Endothelial cell (in vitro differentiated cells): ENCODE measurements around the gene HPD. TPM values are rescaled to one million over a fixed set of nuclear protein-coding genes. Genes with fewer than 3 reads are reported as not detected.
A peak's percentile ranks its signal among the peaks of the same experiment; 100 is the strongest.

Source experiments
- DNase-seq: peaks from one replicate; pipeline ENCODE4 v3.0.0; 2021; ENCODE audit warnings: low spot score
- H3K27ac Mint-ChIP-seq: one replicate; pipeline ENCODE4 v1.8.0; 2021; ENCODE audit warnings: mixed read lengths, inconsistent platforms; ENCODE audit not compliant: unreplicated experiment
- H3K27me3 Mint-ChIP-seq: one replicate; pipeline ENCODE4 v1.8.0; 2021; ENCODE audit warnings: mild to moderate bottlenecking, moderate library complexity, mixed read lengths, inconsistent platforms; ENCODE audit not compliant: unreplicated experiment
- H3K36me3 Mint-ChIP-seq: one replicate; pipeline ENCODE4 v1.8.0; 2021; ENCODE audit warnings: mild to moderate bottlenecking, low read depth, mixed read lengths, inconsistent platforms; ENCODE audit not compliant: unreplicated experiment
- H3K4me1 Mint-ChIP-seq: one replicate; pipeline ENCODE4 v1.8.0; 2021; ENCODE audit warnings: mild to moderate bottlenecking, mixed read lengths, inconsistent platforms; ENCODE audit not compliant: unreplicated experiment
- H3K4me3 Mint-ChIP-seq: one replicate; pipeline ENCODE4 v1.8.0; 2021; ENCODE audit warnings: mild to moderate bottlenecking, mixed read lengths, inconsistent platforms; ENCODE audit not compliant: unreplicated experiment
- H3K9me3 Mint-ChIP-seq: one replicate; pipeline ENCODE4 v1.8.0; 2021; ENCODE audit warnings: mixed read lengths, inconsistent platforms; ENCODE audit not compliant: unreplicated experiment
- CTCF ChIP-seq: fragments of 200-600 bp; sonication (generic); IDR thresholded peaks from one replicate; pipeline ENCODE4 v1.5.0; 2021; ENCODE audit warnings: antibody characterized with exemption; ENCODE audit not compliant: unreplicated experiment
- total RNA-seq: library from RNA; stranded (reverse); fragmentation: NEBNext Ultra II Directional; extraction: Animal tissue kit (Norgen Biotek cat#: 25700); gene quantifications from one replicate; pipeline ENCODE4 v1.2.1, GENCODE V29; 2021; ENCODE audit not compliant: unreplicated experiment

HPD gene
- total RNA-seq, 1 donor from 2014 or later = not detected

DNA sequence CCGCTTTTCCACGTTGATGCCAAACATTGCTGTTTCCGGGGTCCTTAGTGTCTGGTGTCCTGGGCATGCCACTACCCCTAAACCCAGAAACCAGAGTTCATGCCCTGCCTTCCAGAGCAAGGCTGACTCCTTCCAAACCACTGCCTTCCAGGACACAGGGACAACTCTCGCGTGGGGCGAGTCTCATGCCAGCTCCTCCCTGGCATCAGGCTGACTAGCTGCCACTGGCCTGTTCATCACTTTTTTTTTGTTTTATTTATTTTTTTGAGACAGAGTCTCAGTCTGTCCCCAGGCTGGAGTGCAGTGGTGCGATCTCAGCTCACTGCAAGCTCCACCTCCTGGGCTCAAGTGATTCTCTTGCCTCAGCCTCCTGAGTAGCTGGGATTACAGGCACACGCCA is 50.0 kb downstream of the HPD start:
- no peak for TF ChIP-seq CTCF
- H3K36me3 Mint-ChIP-seq = peaks cover 17% of the 10 kb centered on the region
- no peak for DNase-seq
- no peak overlapping the region for H3K4me3 Mint-ChIP-seq
- H3K4me1 Mint-ChIP-seq = peaks cover 25% of the 10 kb centered on the region
- no peaks in the 10 kb centered on the region for H3K9me3 Mint-ChIP-seq
- H3K27me3 Mint-ChIP-seq = peaks cover 11% of the 10 kb centered on the region
- no peak overlapping the region for H3K27ac Mint-ChIP-seq

DNA sequence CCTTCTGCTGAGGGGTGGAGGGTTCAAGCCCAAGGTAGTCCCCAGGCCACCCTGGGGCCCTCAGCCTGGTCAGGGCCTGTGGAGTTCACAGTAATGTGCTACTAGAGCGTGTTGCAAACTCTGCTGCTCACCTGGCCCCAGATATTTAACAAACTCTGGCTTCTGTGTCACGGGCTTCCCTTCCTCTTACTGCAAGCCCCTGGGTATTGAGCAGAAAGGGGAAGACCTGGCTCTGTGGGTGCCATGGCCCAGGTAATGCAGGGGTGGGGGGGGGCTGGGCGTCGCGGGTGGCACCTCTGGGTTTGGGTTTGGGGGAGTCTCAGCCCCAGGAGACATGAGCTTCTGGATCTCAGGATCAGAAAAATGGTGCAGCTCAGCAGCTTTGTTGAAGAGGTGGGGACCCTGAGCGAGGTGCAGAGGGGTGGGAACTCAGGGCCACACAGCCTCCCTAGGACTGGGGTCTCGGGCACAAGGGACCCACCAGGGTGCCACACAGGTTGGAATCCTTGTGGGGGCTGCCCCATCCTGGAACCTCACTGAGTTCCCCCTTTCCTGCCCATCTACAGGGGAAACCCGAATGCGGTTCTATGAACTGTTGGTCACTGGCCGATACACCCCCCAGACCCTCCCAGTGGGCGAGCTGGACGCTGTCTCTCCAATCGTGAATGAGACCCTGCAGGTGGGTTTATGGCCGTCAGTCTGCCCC is 50.9 kb downstream of the HPD start:
- peaks cover 19% of the 10 kb centered on the region for H3K4me1 Mint-ChIP-seq
- H3K27me3 Mint-ChIP-seq = peaks cover 15% of the 10 kb centered on the region
- no peak for DNase-seq
- no peak overlapping the region for H3K27ac Mint-ChIP-seq
- H3K4me3 Mint-ChIP-seq = no peak overlapping the region
- H3K36me3 Mint-ChIP-seq = peaks cover 16% of the 10 kb centered on the region
- TF ChIP-seq CTCF = no peak
- H3K9me3 Mint-ChIP-seq = no peaks in the 10 kb centered on the region

DNA sequence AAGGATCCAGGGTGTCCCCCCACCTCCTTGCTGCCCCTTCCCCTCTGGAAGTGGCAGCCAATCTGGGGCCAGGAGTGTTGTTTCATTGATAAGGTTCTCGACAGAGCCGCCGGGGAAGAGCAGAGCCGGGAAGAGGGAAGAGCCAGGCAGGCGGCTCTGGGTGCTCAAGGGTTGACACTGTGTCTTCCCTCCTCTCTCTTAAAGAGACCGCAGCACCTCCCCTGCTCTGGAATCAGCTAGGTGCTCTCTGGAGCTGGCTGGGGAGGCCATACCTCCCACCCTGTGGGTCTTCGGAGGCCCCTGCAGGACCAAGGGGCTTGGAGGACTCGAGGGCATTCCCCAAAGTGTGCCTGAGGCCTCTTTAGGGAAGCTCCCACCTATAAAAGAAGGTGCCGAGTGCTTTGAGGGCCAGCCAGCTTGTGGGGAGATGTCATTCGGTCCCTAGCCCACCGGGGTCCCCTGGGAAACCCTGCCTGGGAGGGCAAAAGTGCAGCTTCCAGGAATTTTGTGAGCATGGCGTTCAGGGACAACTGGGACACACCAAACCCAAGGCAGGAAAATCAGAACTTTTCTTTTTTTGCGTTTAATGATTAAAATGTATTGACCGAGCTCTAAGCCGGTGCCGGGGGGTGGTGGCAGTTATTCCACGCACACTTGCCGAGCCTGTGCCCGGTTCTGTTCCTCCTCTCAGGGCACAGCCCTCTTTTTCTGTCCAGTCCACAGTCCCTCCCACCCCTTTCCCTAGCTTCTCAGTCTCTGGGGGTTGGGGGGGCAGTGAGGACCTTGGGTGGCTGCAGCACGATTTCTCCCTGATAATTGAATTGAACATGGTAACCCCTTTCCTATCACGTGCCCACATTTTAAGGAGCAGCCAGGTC is 51.9 kb downstream of the HPD start:
- no peaks in the 10 kb centered on the region for H3K9me3 Mint-ChIP-seq
- peaks cover 23% of the 10 kb centered on the region for H3K36me3 Mint-ChIP-seq
- peaks cover 21% of the 10 kb centered on the region for H3K4me1 Mint-ChIP-seq
- peaks cover 22% of the 10 kb centered on the region for H3K27me3 Mint-ChIP-seq
- peak overlapping the region; percentile 92 for H3K4me3 Mint-ChIP-seq
- no peak for DNase-seq
- H3K27ac Mint-ChIP-seq = peak overlapping the region; percentile 92
- TF ChIP-seq CTCF = no peak

- H3K27me3 Mint-ChIP-seq = peaks cover 29% of the 10 kb centered on the region
- peaks cover 30% of the 10 kb centered on the region for H3K36me3 Mint-ChIP-seq
- no peak for TF ChIP-seq CTCF
- peak overlapping the region; percentile 92 for H3K4me3 Mint-ChIP-seq
- no peaks in the 10 kb centered on the region for H3K9me3 Mint-ChIP-seq
- no peak for DNase-seq
- peak overlapping the region; percentile 92 for H3K27ac Mint-ChIP-seq
- peaks cover 27% of the 10 kb centered on the region for H3K4me1 Mint-ChIP-seq
These were observed 52.6 kb downstream of the HPD start for GRCh38 chr12:121806009-121806545.
